HepG2 (cell line): Measurements from ENCODE around the gene CHCHD1. TPM values are rescaled to one million over a fixed set of nuclear protein-coding genes. Genes with fewer than 3 reads are reported as not detected.
A peak's percentile ranks its signal among the peaks of the same experiment; 100 is the strongest.

Experiments
- ARNTL ChIP-seq: sonication (generic); formaldehyde crosslinking; IDR thresholded peaks from 2 replicates; pipeline ENCODE4 v1.4.0; 2020; ENCODE audit warnings: mild to moderate bottlenecking, missing genetic modification reagents
- ATM ChIP-seq: fragments of 450-650 bp; IDR thresholded peaks from 2 replicates; pipeline ENCODE4 v1.7.1; 2017; ENCODE audit warnings: mild to moderate bottlenecking, borderline replicate concordance
- BATF2 ChIP-seq: sonication (generic); formaldehyde crosslinking; IDR thresholded peaks from 2 replicates; pipeline ENCODE4 v1.8.0; 2022; ENCODE audit warnings: mild to moderate bottlenecking, missing genetic modification reagents, moderate library complexity
- FOSL2 ChIP-seq: sonication (generic); formaldehyde crosslinking; IDR thresholded peaks from 2 replicates; pipeline ENCODE4 v1.4.0; 2020; ENCODE audit warnings: missing genetic modification reagents
- FOXP4 ChIP-seq: sonication (generic); formaldehyde crosslinking; IDR thresholded peaks from 2 replicates; pipeline ENCODE4 v1.4.0; 2020; ENCODE audit warnings: missing genetic modification reagents
- HIC2 ChIP-seq: sonication (generic); formaldehyde crosslinking; IDR thresholded peaks from 2 replicates; pipeline ENCODE4 v1.9.0; 2022; ENCODE audit warnings: low read depth, missing genetic modification reagents
- MLLT10 ChIP-seq: sonication (generic); formaldehyde crosslinking; IDR thresholded peaks from 2 replicates; pipeline ENCODE4 v1.4.0; 2020; ENCODE audit warnings: missing genetic modification reagents
- TAF15 ChIP-seq: fragments of 200-400 bp; formaldehyde crosslinking; IDR thresholded peaks from one replicate; pipeline ENCODE4 v1.6.1; 2018; ENCODE audit warnings: mild to moderate bottlenecking, low read depth, low read length; ENCODE audit not compliant: poor library complexity, severe bottlenecking
- TFE3 ChIP-seq: IDR thresholded peaks from 2 replicates; pipeline ENCODE4 v1.6.1; 2016
- THAP8 ChIP-seq: sonication (generic); formaldehyde crosslinking; IDR thresholded peaks from 2 replicates; pipeline ENCODE4 v1.5.1; 2020; ENCODE audit warnings: missing genetic modification reagents, mild to moderate bottlenecking, borderline replicate concordance
- ZFAT ChIP-seq: sonication (generic); formaldehyde crosslinking; conservative IDR thresholded peaks from 2 replicates; pipeline ENCODE4 v1.8.1; 2023; ENCODE audit warnings: missing genetic modification reagents, inconsistent platforms
- ZNF24 ChIP-seq: fragments of 450-650 bp; IDR thresholded peaks from 2 replicates; pipeline ENCODE4 v1.6.1; 2017; ENCODE audit warnings: antibody characterized with exemption, mild to moderate bottlenecking
- ZNF281 ChIP-seq: sonication (generic); formaldehyde crosslinking; IDR thresholded peaks from 2 replicates; pipeline ENCODE4 v1.4.0; 2020; ENCODE audit warnings: missing genetic modification reagents, borderline replicate concordance
- ZNF30 ChIP-seq: sonication (generic); formaldehyde crosslinking; IDR thresholded peaks from 2 replicates; pipeline ENCODE4 v1.5.0; 2020; ENCODE audit warnings: mild to moderate bottlenecking, missing genetic modification reagents
- ZNF510 ChIP-seq: sonication (generic); formaldehyde crosslinking; IDR thresholded peaks from 2 replicates; pipeline ENCODE4 v1.4.0; 2020; ENCODE audit warnings: low read depth, mild to moderate bottlenecking, missing genetic modification reagents
- ZNF614 ChIP-seq: IDR thresholded peaks from 2 replicates; pipeline ENCODE4 v1.6.1; 2018; ENCODE audit warnings: missing biosample characterization, missing genetic modification reagents, inconsistent platforms, borderline replicate concordance
- ZNF724P ChIP-seq: sonication (generic); formaldehyde crosslinking; IDR thresholded peaks from 2 replicates; pipeline ENCODE4 v1.8.0; 2022; ENCODE audit warnings: missing genetic modification reagents, borderline replicate concordance
- ZNF747 ChIP-seq: sonication (generic); formaldehyde crosslinking; IDR thresholded peaks from 2 replicates; pipeline ENCODE4 v1.8.1; 2023; ENCODE audit warnings: missing genetic modification reagents, mild to moderate bottlenecking, borderline replicate concordance
- ZNF776 ChIP-seq: sonication (generic); formaldehyde crosslinking; IDR thresholded peaks from 2 replicates; pipeline ENCODE4 v1.4.0; 2020; ENCODE audit warnings: mild to moderate bottlenecking, missing genetic modification reagents
- ZNF883 ChIP-seq: sonication (generic); formaldehyde crosslinking; IDR thresholded peaks from 2 replicates; pipeline ENCODE4 v1.5.1; 2020; ENCODE audit warnings: mild to moderate bottlenecking, missing genetic modification reagents; ENCODE audit errors: not compliant biosample characterization
- ZSCAN9 ChIP-seq: IDR thresholded peaks from 2 replicates; pipeline ENCODE4 v1.6.1; 2016; ENCODE audit warnings: borderline replicate concordance
- polyA plus RNA-seq, 8 experiments: library from polyadenylated mRNA; depleted of rRNA in 3 of 8; stranded (reverse) in 7 of 8; unstranded in 1 of 8; fragments of >200 nt; fragmentation: Illumina TruSeq in 4 of 8; extraction: Trizol in 4 of 8; gene quantifications; 2 replicates each; pipeline versions ENCODE4 v1.2.1 to v1.2.3, GENCODE V29; 2011 to 2016; ENCODE audit warnings: low read depth in 4 of 8, missing spikeins in 1 of 8, mixed read lengths in 1 of 8; ENCODE audit not compliant: insufficient read depth in 1 of 8
- total RNA-seq, 5 experiments: library from RNA; depleted of rRNA; stranded (reverse); fragments of >200 nt; fragmentation: Illumina TruSeq; extraction: Trizol; gene quantifications; 2 replicates each; pipeline ENCODE4 v1.2.3, GENCODE V29; 2016; ENCODE audit warnings: low read depth in 1 of 5

The CHCHD1 gene
- total and polyA plus RNA-seq, 2 of the 13 experiments (the other 11 are each of a cell fraction or from before 2014, with no cell fraction given), result 36.9 to 71.2 TPM

- TF ChIP-seq THAP8 (CRISPR knock-in tag) (no peak), BATF2 (CRISPR knock-in tag) (no peak), MLLT10 (CRISPR knock-in tag) (no peak), ZNF281 (CRISPR knock-in tag) (no peak), HIC2 (CRISPR knock-in tag) (no peak), ZNF724P (no peak), ZNF510 (no peak), ZSCAN9 (no peak), ATM (no peak), FOSL2 (CRISPR knock-in tag) (0 out of 2 replicates have a peak, but pooled peaks have one; percentile 4), FOXP4 (CRISPR knock-in tag) (no peak), ZNF30 (no peak), TFE3 (CRISPR knock-in tag) (no peak), ZNF614 (CRISPR knock-in tag) (no peak), ZNF747 (no peak), ZNF776 (CRISPR knock-in tag) (no peak), ZFAT (CRISPR knock-in tag) (no peak), ARNTL (CRISPR knock-in tag) (no peak), ZNF24 (no peak), ZNF883 (peak; percentile 26), TAF15 (no peak)
Measured at GRCh38 chr10:73785211-73785720, 3.4 kb downstream of the CHCHD1 start, which contains the start of gene ZSWIM8 (continued).
